HG02759 (cell line): ENCODE results near the gene SLAMF7.
"Not testable (repeated sequence)": the region's sequence is repeated elsewhere in the genome, so short reads cannot be mapped to it uniquely, and the experiment has no call there.

ENCODE experiments used
- ATAC-seq: cut with Tn5 transposase; IDR thresholded peaks from one replicate; pipeline ENCODE4 v1.9.1; 2021; ENCODE audit warnings: mild to moderate bottlenecking, moderate library complexity; ENCODE audit not compliant: unreplicated experiment

The SLAMF7 gene

DNA sequence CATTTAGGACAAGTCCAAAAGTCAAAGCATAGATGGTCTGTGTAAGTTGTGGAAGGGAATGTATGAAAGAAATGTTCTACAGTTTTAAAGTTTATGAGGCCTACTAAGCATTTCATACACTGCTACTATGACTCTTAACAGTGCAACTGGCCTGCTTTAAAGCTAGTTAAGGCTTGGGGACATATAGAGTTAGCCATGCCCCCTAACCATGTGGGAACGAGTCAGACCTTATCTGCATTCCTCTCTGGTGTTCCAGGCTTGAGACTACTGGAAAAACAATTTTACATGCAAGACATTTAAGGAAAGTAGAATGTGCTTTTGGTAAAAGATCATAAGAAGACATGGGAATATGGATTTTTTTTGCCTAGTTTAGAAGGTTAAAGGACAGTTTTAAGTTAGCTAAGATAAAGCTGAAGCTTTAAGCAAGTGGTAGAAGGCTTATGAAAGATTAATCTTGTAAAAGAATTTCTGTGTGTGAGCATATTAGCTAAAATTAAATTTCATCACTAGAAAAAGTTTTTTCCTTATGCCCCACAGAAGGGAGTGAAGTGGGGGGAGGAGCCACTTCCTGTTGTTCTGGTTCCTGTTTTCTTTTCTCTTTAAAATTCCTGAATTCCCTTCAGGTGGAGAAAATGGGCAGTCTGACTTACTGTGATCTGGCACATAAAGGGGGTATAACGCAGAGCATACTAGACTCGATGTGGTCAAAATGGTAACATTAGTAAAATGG, 18.5 kb upstream of the SLAMF7 start:
- ATAC-seq, result no peak

- no peak for ATAC-seq
Measured at GRCh38 chr1:160721473-160721872, 17.6 kb upstream of the SLAMF7 start.

DNA sequence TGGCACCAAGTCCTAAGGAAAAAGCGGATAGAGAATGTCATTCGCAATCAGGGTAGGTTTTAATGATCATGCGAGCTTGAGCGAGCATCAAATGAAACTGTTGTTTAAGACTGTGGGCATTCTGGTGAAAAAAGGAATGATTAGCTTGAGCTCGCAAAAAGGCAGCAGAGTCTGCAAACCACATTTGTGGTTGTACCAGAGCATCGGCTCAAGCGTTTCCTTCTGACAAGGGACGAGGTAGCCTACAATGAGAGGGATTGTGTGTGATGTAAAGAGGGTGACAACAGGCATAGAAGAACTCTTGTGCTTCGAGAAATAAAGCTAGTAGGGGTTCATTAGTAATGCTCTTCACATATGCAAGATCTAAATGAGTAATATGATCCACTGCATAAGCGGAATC, 16.3 kb upstream of the SLAMF7 start:
- ATAC-seq, result no peak

DNA sequence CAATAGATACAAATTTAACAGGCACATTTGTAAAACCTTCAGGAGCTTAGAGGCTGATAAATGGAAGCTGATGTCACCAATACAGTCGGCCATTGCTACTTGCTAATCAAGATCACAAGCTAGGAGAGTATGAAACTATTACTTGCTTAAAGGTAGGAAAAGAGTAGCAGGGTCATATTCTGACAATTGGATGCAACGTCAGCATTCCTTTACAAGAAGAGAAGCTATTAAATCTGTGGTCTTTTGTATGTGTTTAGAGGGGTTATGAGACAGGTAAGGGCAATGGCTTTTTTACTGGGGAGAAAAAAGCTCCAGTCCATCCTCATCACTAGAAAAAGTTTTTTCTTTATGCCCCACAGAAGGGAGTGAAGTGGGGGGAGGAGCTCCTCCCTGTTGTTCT, 15.7 kb upstream of the SLAMF7 start:
- no peak for ATAC-seq

- ATAC-seq, result no peak
Measured at GRCh38 chr1:160724465-160725242, 14.4 kb upstream of the SLAMF7 start.

DNA sequence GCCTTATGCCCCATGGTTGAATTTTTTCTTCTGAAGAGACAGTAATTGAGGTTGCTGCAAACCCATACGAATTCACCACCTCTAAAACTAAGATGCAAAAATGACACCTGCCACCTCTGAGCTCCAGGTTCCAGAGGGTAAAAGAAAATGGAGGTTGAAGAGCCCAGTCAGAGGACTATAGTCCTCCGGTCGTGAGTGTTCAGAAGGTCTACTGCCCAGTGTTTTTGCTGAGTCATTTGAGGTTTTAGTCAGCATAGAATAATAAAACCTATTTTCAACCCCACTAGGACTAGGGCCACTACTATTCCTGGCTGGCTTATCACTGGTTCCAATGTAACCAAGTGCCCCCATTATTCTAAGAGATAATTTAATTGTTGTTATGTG, 12.9 kb upstream of the SLAMF7 start:
- ATAC-seq, result peak; percentile 27

DNA sequence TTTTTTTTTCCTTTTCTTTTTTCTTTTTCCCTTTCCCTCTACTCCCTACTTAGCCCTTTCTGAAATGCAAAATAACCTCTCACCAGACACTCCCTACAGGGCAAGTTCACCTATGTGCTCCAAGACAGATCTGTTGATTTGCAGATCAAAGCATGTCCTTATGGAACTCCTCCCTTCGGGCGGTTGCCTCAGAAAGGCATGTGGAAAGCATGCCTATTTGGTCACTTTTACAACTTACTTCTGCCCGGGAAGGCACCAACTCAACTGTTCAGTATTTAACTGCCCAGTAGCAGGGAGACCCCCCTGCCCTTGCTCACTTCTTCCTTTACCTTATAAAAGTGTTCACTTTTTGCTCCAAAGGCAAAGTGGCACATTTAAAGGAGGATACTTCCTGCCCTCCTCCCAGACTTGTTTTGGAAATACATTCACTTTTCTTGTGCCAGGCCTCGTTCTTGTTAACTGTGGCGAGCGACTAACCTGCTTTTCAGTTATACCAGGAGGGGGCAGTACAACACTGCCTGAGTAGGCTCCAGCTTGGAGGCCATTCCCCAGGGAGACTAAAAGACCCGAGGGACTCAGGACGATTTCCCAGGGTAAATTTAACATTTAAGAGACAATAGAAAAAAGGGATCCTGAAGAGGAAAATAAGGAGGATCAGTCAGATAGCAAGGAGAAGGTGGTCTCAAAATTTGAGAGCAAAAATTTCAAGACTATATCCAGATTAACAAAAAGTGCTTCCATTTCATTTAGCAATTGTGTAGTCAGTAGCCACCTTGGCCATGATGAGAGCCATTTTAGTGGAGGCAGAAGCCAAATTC, 12.3 kb upstream of the SLAMF7 start:
- peak; percentile 65 for ATAC-seq

DNA sequence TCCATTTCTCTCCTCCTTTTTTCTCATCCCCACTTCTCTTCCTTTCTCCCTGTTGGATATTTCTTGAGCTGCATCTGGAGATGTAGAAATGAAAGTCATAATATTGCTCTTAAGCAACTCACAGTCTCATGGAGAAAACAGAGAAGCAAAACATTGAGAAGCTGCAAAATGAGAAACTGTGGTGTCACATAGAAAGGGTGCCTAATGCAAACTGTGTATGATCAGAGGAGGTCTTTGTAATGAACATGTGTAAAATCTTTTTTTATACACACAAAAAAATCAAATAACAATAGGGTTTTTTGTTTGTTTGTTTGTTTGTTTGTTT, 11.8 kb upstream of the SLAMF7 start:
- no peak for ATAC-seq

- ATAC-seq, result not testable (repeated sequence)
Measured at GRCh38 chr1:160731564-160731963, 7.5 kb upstream of the SLAMF7 start.

DNA sequence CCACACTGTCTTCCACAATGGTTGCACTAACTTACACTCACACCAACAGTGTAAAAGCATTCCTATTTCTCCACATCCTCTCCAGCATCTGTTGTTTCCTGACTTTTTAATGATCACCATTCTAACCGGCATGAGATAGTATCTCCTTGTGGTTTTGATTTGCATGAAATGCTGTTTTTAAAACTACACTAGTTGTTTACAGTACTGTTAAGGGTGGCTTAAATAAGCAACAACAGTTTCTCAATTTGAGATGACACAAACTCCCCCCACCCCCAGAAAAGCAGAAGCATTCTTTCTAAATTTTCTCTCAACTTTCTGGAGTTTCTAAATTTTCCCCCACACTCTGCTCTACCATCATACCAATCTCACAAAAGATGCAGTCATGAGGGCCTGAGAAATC, 7.1 kb upstream of the SLAMF7 start:
- peak; percentile 62 for ATAC-seq

GRCh38 chr1:160733898-160734297, 5.1 kb upstream of the SLAMF7 start:
- ATAC-seq, result no peak

- ATAC-seq, result no peak
Measured at GRCh38 chr1:160734301-160734700, 4.7 kb upstream of the SLAMF7 start.

DNA sequence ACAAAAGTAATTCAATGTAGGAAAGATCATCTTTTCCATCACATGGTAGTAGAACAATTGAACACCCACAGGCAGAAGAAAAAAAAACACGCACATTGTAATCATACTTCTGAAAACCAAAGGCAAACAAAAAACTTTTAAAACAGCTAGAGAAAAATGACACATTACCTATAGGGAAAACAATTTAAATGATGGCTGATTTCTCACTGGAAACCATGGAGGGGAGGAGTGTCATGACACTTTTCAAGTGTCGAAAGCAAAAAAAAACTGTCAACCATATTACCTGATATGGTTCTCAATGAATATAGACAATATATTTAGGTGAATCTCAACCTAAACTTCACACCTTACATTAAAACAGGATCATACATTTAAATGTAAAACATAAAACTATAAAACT, 776 bp upstream of the SLAMF7 start:
- ATAC-seq, result no peak

- ATAC-seq, result no peak
Measured at GRCh38 chr1:160740133-160740688, 1.2 kb downstream of the SLAMF7 start.

- no peak for ATAC-seq
Measured at GRCh38 chr1:160741092-160741501, 2.0 kb downstream of the SLAMF7 start.

DNA sequence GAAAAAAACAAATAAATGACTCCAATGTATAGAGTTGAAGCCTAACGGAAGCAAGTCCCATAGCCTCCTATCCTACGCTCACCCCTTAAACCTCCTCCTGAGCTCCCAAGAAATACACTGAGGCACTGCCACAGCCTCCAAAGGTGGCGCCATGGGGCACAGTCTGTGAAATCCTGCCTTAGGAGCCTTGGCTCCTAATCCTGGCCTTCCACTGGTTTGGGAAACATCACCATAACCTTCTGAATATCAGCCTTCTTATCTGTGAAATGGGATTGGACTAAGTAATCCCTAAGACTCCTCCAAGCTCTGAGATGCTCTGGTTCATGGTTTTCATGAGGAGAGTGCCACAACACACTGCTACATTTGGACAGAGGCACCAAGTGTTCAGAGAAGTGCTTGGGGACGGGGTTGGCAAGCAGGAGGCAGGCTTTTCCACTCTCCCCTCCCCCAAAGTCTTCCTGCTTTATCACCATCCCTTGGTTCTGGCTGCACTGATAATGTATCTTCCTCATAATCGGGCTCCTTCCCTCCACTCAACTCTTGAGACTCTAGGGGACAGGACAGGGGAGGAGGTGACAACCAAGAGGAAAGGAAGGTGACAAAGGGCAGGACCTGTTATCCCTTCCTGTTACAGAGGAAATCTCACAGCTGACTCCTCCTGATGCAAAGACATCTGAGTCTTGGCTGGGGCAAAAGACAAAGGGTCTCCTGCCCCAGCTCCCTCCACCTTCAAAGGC, 2.7 kb downstream of the SLAMF7 start:
- ATAC-seq, result no peak

DNA sequence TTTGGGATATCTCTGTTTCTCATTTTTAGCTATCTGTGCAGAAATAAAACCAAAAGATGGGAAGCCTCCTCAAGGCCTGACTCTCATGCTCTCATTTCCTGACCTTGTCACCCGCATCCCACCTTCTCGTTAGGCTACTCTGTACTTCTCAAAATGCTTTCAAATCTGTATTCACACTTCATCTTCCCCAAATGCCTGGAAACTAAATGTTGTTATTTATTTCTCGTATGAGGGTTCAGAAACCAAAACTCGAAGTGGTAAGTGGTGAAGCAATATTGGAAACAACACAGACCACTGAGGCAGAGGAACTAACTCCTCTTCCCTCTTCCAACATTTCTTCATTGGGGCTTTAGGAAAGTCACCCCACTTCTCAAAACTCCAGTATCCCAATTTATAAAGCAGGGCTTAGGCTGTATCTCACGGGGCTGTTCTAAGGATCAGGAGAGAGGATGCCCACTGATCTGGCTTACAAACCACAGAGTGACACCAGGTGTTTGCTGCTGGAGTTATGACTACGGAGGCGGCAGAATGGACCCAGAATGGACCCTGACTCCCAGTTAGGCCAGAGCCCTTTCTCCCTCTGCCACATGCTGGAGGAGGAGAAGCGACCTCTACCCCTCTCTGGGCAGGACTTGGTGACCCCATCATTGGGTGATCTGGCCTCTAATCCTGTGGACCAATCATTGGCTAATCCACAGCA, 3.5 kb downstream of the SLAMF7 start:
- no peak for ATAC-seq

- ATAC-seq, result no peak
Measured at GRCh38 chr1:160743266-160743665, 4.2 kb downstream of the SLAMF7 start.

- ATAC-seq, result no peak
Measured at GRCh38 chr1:160744199-160744851, 5.3 kb downstream of the SLAMF7 start.
